Lung microvascular endothelial cell (primary cell): ENCODE measurements around the gene KIF26B. TPM values are rescaled to one million over a fixed set of nuclear protein-coding genes. Genes with fewer than 3 reads are reported as not detected.
"Not testable (repeated sequence)": the region's sequence is repeated elsewhere in the genome, so short reads cannot be mapped to it uniquely, and the experiment has no call there.

Source experiments
- DNase-seq, 2 donors: peaks; one replicate each; pipeline versions ENCODE4 v3.0.0 to v3.0.0-alpha.2; 2010; ENCODE audit warnings: low read depth in 2 of 2
- total RNA-seq: library from RNA; depleted of rRNA; stranded (reverse); fragments of >200 nt; gene quantifications from 2 replicates; pipeline ENCODE4 v1.2.1, GENCODE V29; 2014

The KIF26B gene
- total RNA-seq, 1 donor from 2014 or later = 1.4 TPM

DNA sequence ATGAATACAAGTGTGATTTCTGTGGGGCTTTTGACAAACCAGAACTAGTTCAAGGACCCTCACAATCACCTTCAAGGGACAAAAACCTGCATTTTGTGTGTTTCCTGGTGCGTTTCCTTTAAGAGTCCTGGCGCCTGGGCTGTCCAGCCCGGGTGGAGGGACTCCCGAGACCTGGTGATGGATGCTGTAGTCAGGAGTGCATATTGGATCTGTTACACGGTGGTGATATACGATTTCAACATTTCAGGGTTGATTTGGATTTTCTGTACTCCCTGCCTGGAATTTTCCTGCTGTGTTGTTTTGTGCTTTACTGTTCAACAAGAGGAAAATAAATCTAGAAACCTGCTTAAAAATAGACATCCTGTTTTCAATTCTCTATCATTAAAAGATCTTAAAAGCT is 162.0 kb downstream of the KIF26B start:
- DNase-seq = no peak

GRCh38 chr1:245317217-245317616 is 162.4 kb downstream of the KIF26B start:
- no peak for DNase-seq

DNA sequence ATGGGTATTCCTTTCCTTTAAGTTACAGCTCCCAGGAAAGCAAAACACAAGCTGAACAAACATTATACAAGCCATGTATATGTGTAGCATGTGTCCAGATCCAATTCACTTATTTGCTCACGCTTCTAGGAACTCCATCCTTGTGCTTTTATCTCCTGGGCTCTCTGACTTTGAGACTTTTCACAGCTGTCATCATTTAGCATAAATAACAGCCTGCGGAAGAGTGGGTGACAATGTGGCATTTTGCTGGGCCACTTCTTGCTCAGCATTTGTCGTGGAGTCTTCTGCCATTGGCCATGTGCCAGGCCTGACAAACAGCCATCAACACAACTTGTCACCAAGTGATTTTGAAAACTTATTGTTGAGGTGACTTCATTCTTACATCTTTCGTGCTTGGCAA is 164.3 kb downstream of the KIF26B start:
- DNase-seq = no peak

DNA sequence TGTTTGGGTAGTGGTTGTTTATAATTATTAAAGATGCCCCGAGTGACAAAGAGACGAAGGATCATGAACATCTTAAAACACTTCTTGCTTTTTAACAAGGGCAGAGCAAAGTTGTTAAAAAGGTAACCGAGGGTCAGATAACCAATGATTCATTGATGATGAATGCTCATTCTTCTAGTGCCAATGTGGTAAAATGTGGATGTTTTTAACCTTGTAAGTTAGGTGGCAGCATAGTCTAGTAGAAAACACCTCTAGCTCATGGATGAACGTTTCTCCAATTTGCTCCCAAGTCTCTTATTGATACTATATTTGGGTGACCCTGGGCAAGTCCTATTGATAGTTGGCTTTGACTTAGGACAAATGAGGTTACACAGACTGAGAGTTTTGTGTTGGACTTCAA is 167.9 kb downstream of the KIF26B start:
- no peak for DNase-seq

- not testable (repeated sequence) for DNase-seq
Measured at GRCh38 chr1:245323765-245324164, 169.0 kb downstream of the KIF26B start.

DNA sequence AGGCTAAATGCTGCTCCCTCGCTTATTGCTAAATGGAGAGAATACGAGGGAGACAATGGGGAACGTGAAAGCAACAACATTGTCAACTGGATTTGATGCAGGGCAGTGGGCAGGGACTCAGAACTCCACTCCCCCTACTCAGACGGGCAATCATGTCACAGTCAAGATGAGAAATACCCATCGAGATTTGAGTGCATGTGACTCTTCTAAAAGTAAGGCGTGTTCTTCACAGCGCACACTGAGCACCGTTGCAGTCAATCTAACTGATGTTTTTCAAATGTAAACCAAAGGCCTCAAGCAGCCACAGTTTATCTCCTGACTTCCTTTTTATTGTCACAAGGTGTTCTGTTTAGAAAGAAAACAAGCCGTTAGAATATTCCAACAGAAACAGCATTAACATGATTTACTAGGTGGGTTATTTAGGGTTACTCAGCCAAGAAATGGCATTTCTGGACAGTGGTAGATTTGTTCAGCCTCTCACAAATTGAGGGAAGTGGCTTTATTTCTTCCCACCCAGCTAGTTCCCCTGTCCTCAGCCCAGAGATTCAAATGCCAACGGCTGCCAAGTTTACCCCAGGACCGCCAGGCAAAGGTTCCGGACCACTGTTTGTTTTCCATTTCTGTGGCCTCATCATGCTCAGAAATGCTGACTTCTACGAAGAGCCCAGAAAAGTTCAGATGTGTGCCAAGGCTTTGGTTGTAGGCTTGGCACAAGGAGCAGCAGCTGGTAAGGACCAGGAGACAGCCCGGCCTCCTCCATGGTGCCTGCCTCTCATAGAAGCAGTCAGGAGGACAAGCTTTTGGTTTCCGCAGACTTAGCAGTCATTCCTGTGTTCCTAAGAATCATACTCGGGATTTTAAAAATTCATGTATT is 171.4 kb downstream of the KIF26B start:
- DNase-seq = no peak

DNA sequence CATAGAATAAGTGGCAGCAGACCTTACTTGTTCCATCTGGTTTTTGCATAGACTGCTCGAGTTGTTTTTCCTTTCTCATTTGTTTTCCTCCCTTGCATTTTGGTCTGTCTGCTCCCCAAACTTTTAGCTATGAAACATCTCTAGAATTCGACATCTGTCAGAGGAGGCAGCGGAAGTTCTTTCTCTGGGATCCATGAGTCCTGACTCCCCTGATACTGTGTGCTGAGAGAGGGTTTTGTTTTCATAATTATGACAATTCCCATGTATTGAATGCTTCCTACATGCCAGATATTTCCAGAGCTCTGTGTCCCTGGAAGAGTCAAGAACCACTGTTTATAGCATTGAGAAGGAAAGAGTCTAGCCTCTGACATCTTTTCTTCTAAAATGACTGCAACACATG is 172.6 kb downstream of the KIF26B start:
- no peak for DNase-seq

DNA sequence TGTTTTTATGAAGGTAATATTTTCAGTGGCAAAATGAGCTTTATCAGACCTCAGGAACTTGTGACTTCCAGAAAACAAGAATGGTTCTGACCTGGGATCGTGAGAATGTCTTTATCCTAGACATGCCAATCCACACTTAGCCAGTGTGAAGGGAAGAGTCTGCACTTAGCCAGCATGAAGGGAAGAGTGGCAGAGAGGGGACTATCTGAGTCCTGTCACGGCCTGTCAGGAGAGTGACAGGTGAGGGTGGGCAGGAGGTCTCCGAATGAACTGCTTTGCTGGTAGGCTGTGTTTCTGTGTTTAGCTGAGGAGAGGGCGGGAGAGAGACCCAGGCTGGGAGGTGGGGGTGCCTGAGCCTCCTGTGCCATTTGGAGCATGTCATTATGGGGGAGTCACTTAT is 173.1 kb downstream of the KIF26B start:
- no peak for DNase-seq

DNA sequence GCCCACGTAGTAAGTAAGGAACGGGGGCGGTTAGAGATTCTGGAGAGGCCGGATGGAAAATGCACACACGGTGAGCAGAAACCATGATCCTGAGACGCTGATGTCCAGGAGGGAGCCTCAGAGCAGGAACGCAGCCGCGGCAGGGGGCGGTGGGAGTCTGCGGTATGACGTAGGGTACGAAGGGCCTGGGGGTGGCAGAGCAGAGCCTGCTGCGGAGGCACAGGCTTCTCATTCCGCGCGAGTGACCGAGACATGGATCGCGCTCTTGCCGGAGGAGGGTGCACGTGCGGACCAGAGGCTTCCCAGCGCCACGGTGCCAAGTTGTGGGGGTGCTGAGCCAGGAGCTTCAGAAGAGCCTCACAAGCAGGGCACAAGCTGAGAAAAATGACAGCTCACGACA is 176.2 kb downstream of the KIF26B start:
- no peak for DNase-seq

DNA sequence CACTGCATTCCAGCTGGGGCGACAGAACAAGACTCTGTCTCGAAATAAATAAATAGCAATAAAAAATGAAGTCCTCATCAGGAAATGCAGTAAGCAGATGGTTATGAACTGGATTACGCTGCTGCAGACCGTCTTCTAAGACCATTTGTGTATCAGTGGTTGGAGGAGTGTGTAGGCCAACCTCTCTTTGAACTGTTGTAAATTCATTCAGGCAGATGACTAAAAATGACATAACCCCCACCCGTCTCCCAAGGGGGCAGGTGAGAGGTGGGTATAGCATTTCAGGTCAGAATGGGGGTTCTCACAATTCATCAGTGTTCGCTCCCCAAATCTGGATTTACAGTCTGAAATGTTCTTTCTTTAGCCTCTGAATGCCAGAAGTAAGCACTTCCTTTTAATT is 177.3 kb downstream of the KIF26B start:
- no peak for DNase-seq

GRCh38 chr1:245332513-245332912 is 177.7 kb downstream of the KIF26B start:
- DNase-seq = no peak

DNA sequence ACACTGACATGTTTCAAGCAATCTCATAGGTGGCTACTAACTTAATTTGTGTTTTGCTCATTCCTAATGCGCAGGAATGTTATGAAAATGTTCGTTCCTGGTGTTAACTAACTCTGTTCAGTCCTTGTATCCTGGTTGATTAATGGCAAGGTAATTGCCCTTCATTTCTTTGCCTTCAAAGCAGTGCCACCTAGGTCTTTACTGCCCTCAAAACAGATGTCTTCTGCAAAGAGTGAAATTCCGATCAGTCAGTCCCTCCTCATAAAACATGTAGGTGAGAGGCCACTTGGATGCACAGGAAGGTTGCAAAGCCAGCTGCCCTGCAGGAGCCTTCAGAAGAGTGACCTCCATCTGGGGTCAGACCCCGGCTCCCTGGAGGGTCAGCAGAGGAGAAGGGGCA is 179.4 kb downstream of the KIF26B start:
- DNase-seq = no peak

DNA sequence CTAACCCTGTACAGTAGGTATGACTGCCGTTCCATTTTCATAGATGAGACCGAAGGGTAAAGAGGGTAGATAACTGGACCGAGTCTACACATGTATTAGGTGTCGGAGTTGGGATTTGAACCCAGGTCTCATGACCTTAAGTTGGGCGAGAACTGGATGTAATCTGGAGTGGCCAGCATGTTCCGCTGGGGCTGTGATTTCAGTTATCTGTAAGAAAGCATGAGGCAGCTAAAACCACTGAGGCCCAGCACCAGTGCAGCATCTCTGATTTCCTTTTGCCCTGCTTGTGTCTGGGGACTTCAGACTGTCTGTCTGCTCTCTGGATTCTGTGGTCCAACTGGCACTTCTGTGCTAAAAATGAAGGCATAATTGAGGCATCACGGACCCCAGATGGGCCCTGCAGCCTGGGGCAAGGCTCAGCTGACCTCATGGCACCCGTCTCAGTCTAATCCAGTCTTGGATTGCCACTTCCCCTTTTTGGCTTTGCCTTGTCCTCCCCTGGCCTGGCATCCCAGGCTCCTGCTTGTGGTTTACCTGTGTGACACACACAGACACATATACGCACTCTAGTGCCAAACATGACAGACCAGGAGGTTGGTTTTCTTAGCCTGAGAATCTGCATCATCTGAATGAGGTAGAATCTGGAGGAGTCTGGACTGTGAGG is 180.2 kb downstream of the KIF26B start:
- DNase-seq = no peak

GRCh38 chr1:245335684-245336083 is 180.9 kb downstream of the KIF26B start:
- not testable (repeated sequence) for DNase-seq

DNA sequence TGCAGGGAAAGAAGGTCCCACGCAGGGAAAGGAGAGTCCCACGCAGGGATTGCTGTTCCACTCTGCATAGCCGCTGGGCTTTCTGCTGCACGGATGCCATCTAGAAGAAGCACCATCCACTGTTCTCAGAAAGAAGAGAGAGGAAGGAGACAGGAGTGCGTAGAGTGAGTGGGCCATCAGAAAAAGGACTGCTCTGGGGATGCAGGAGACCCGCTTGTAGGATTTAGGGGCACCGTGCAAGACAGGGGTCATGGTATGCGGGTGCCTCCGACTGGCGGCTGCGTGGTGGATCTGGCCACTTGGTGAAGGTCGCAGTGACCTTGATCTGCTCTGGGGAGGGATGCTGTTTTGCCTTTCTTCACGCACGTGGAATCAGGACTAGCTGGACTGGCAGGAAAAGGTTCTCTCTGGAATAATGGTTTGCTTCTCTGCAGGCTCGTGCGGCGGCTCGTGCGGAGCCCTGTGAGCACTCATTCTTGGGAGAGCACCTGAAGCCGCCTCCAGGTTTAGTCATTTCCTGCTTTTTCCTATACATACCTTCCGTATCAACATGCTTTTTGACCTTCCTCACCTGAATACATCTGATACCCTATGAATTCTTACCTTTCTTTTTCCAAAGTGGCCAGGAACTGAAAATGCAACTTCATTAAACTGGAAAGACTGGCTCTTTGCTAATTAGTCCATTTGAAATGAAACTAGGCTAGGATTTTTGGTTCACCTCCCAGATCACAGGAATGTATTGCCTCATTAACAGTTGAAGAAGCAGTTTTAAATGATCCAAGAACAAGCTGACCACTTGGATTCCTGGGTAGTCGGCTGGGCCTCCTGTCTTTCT is 181.6 kb downstream of the KIF26B start:
- no peak for DNase-seq

DNA sequence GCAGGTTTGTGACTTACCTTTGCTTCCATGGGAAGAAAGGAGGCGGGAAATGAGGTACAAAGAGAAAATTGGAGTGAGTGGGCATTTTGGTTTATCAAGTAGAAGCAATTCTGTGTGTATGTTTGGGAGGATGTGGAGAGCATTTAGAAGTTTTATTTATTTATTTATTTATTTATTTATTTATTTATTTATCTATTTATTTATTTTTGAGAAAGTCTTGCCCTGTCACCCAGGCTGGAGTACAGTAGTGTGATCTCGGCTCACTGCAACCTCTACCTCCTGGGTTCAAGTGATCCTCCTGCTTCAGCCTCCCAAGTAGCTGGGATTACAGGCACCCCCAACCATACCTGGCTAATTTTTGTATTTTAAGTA is 182.2 kb downstream of the KIF26B start:
- DNase-seq = not testable (repeated sequence)

- no peak for DNase-seq
Measured at GRCh38 chr1:245337829-245338484, 183.2 kb downstream of the KIF26B start.

- no peak for DNase-seq
Measured at GRCh38 chr1:245338485-245338877, 183.7 kb downstream of the KIF26B start.

DNA sequence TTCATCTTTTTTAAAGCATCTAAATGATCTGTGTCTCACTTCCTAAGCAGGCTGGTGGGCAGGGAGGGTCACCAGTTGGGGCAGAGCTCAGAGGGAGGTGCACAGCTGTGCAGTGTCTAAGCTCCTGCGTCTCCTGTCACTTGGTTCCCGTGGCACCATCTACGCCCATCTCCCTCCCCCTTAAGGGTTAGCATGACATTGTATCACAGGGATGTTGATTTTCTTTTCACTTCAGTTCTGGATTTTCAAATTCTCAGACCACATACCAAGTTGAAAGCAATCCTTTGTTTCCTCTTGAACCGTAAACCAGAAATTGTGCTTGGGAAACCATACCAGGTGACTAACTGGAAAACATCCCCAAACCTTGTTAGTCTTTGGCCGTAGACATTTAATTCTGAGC is 187.0 kb downstream of the KIF26B start:
- DNase-seq = no peak

DNA sequence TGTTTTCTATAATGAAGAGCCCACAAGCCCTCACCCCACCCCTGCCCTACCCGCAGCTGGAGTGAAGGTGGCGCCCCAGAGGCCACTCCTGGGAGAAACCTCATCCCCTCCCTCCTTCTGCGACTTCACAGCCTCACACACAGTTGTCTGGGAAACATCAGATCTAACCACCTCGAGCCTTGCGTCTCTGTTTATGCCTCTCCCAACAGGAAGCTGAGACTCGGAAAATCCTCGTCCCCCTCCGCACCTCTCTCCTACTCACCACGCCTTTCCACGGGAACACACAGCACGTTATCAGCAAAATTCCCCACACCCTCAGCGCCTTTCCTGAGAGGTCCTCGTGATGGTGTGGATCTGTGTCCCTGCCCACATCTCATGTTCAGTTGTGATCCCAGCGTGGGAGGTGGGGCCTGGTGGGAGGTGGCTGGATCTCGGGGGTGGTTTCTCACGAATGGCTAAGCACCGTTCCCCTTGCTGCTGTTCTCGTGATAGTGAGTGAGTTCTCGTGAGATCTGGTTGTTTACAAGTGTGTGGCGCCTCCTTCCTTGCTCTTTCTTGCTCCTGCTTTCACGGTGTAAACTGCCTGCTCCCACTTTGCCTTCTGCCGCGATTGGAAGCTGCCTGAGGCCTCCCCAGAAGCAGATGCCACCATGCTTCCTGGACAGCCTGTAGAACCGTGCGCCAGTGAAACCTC is 190.6 kb downstream of the KIF26B start:
- no peak for DNase-seq

GRCh38 chr1:245348626-245349025 is 193.8 kb downstream of the KIF26B start:
- DNase-seq = peak in 1 of 2 donors; percentile 22
